Stimulated activated CD8-positive, alpha-beta memory T cell treated with anti-CD3 and anti-CD28 coated beads, Interleukin-12 subunit alpha, Interleukin-12 subunit beta, amount 100 ng/mL, for 24 hours (primary cell): ENCODE data around the gene MRAP.
"Not testable (repeated sequence)": the region's sequence is repeated elsewhere in the genome, so short reads cannot be mapped to it uniquely, and the experiment has no call there.

Experiments
- DNase-seq: peaks from one replicate; pipeline ENCODE4 v3.0.0-alpha.2; 2020; ENCODE audit errors: extremely low read depth

MRAP gene

DNA sequence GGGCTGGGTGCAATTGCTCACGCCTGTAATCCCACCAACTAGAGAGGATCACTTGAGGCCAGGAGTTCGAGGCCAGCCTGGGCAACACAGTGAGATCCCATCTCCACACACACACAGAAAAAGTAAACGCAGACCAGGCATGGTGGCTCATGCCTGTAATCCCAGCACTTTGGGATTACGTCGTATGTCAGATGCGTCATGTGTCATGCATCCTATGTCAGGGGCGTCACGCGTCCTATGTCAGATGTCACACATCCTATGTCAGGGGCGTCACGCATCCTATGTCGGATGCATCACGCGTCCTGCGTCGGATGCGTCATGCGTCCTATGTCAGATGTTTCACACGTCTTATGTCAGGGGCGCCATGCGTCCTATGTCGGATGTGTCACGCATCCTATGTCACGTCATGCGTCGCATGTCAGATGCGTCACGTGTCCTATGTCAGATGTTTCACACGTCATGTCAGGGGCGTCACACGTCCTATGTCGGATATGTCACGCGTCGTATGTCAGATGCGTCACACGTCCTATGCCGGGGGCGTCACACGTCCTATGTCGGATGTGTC, 1.5 kb downstream of the MRAP start:
- DNase-seq, result no peak

DNA sequence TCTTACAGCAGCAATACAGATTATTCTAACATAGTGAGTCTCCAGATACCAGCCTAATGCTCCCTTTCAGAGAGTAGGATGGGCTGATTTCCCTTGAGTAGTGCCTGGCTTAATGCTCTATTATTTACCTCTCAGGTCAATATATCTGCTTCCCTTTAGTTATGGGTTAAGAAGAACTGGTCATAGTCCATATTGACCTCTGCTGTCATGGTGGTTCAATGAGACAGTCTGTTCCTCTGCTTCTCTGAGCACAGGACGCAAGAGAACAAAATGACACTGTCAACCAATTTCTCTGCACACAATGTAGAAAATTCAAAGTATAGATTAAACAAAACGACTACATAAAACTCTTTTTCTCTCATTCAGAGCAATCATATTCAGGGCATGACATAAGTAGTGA, 2.9 kb downstream of the MRAP start:
- DNase-seq, result no peak

DNA sequence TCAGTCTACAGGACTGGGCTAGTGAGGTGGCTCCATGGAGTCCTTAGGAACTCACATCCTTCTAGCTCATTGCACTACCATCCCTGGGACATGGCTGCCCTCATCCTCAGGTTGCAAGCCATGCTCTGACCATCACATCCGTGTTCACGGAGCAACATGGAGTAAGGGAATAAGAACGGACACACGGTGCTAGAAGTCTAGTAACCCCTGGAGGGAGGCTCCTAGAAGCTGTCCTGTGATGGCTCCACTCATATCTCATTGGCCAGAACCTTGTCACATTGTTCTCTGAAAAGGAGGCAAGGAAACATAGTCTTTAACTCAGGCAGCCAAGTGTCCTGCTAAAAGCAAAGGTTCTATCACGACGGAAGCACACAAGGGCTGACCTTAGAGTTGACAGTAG, 3.9 kb downstream of the MRAP start:
- no peak for DNase-seq

DNA sequence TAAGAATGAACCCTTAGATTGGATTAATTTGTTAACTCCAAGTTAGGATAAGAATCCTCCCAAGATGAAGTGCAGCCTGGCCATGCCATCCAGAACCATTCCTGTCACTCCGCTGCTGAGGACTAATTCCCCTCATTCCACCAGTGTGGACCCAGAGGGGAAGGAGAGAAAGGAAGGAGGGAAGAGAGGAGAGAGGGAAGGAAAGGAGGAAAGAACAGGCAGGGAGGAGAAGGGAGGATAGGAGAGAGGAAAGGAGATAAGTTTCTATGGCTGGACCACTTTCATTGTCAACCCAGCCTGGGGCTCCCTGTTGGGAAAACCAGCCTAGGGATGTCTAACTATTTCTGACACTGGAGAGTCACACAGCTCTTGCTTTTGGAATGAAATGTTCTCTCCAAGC, 4.7 kb downstream of the MRAP start:
- no peak for DNase-seq

DNA sequence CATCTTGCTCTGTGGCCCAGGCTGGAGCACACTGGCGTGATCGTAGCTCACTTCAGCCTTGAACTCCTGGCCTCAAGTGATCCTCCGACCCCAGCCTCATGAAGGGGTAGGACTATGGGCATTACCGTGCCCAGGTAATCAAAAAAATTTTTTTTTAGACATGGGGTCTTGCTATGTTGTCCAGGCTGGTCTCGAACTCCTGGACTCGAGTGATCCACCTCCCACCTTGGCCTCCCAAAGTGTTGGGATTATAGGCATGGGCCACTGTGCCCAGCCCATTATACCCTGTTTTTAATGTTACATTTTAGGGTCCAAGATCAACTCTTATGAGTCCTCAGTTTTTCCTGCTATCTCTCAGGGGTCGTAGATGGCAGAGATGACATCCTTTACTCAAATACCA, 6.3 kb downstream of the MRAP start:
- no peak for DNase-seq

DNA sequence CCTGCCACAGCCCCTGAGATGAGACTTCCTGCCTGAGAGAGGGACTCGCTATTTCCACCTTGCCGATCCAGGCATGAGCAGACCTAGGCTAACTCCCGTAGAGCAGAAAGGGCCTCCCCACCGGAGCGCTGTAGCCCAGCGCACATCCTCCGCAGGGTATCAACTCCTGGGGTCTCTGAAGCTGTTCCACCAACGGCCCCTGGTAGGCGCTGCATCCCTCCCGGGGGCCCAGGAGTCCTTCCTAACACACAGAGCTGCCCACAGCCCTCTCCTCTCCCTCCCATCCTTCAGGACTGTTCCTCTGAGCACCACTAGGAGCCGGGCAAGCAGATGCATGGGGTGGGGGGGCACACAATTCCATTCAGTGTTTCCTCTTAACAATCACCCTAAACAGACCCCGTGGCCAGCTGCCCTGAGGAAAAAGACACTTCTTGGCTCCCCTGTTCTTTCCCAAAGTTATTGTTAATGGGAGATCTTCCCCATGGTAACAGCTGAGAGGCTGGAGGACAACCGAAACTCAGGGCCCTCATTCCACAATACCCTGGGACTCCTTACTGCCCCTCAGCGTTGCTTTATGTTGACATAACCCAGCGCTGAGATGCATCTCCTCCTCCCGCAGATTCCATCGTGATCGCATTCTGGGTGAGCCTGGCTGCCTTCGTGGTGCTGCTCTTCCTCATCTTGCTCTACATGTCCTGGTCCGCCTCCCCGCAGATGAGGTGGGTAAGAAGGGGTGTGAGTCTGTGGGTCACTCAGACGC, 7.5 kb downstream of the MRAP start:
- DNase-seq, result no peak

DNA sequence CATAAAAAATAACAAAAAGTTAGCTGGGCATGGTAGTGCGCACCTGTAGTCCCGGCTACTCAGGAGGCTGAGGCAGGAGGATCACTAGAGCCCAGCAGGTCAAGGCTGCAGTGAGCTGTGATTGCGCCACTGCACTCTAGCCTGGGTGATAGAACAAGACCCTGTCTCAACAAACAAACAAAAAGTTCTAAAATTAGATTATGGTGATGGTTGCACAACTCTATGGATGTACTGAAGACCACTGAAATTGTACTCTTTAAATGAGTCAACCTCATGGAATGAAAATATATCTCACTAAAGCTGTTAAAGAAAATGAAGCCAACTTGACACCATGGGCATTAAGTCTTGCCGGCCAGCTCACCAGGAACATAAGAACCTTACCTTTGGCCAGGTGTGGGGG, 9.1 kb downstream of the MRAP start:
- no peak for DNase-seq

DNA sequence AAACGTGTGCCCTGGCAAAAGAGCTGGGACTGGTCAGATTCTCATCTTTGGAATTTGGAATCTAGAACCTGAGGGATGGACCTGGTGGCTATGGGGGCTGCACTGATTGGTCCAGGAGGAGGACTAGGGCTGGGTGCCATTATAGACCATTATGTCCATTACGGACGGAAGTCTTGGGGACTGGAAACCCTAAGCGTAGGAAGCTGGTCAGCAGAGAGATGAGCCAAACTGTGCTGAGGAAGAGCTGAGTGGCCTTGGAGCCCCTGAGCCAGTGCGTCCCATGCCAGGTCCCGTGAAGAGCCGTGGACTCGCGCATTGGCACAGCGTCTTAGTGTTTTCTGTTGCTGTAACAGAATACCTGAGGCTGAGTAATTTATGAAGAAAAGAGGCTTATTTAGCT, 10.0 kb downstream of the MRAP start:
- DNase-seq, result no peak

DNA sequence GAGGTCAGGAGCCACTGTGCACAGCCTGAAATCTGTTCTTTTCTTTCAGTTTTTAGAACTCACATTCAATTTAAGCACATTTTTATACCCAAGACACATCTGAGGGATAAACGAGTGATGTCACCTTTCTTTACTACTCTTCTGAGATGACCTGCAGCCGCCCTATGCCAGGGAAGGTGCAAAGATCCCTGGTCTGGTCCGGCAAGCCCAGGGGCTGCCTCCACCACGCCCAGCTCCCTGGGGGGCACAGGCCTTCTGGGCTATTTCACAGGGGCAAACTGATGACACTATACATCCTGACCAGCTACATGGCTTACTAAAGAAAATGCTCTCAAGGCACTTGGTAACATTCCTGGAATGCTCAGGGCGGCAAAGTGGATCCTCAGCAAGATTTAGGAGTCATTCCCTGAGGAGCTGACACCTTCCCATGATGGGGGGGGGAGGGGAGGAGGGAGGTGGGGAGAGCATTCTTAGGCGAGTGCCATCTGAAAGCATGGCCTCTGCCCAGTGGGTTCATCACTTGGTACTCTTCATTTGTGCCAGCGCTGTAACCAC, 11.3 kb downstream of the MRAP start:
- DNase-seq, result no peak

DNA sequence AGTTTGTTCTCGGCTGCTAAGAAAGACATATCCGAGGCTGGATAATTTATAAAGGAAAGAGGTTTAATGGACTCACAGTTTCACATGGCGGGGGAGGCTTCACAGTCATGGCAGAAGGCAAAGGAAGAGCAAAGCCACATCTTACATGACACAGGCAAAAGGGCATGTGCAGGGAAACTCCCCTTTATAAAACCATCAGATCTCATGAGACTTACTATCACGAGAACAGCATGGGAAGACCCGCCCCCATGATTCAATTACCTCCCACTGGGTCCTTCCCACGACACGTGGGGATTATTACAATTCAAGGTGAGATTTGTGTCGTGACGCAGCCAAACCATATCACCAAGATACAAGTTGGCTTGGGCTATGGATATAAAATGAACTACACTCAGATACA, 12.3 kb downstream of the MRAP start:
- not testable (repeated sequence) for DNase-seq

DNA sequence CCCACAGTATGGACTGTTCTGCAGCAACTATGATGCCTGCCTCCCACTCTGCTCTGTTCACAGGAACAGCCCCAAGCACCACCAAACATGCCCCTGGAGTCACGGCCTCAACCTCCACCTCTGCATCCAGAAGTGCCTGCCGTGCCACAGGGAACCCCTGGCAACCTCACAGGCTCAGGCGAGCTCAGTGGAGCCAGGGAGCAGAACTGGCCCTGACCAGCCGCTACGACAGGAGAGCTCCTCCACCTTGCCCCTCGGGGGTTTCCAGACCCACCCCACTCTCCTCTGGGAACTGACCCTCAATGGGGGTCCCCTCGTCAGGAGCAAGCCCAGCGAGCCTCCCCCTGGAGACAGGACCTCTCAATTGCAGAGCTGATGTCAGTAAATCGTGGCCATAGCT, 13.0 kb downstream of the MRAP start:
- no peak for DNase-seq

DNA sequence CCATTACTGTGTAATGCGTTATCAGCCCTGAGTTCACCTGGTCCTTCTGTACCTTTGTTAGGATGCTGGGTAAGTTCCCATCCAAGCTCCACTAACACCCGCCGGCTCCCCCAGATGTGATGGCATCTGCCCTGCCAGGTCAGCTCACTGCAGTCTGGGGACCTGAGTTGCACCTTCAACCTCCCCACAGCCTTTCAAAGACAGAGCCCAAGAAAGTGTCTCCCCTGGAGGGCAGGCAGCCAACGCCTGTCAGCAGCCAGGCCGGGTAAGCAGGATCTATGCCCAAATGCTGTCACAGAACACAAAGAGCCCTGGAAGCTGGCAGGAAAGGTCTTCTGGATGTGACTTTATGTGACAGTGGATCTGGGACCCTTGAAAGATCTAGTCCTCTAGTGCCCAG, 13.7 kb downstream of the MRAP start:
- no peak for DNase-seq

DNA sequence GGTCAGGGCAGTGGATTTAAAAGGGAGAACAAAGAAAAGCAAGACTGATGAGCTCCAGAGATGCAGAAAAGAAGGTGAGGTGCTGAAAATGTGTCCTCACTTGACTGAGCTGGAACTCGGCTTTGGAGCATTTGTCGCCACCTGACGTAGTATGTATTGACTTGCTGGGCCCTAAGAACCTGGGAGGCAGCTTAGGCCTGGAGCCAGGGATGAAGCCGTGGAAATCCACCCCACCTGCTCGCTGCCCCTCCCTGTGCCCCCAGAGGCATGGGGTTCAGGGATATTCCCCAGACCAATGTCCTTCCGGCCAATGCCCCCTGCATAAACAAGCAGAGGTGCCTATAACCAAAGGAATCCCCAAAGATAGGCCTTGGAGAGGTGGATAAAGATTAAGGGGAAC, 14.3 kb downstream of the MRAP start:
- no peak for DNase-seq

DNA sequence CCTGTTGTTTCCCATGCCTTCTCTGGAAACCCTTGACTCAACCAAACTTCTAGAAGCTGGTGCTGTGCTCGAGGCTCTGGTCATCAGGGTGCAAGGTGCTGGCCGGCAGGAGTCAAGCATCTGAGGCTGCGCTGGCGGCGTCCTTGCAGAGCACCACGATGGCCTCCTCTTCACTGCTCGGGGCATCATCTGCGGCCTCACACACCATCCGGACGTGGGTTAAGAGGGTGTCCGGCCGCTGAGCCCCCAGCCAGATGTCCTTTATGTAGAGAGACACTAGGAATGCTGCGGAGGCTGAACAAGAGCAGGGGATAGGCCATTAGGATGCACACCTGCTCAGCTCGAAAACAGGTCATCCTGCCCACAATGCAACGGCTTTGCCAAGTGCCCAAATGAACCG, 16.2 kb downstream of the MRAP start:
- DNase-seq, result no peak

DNA sequence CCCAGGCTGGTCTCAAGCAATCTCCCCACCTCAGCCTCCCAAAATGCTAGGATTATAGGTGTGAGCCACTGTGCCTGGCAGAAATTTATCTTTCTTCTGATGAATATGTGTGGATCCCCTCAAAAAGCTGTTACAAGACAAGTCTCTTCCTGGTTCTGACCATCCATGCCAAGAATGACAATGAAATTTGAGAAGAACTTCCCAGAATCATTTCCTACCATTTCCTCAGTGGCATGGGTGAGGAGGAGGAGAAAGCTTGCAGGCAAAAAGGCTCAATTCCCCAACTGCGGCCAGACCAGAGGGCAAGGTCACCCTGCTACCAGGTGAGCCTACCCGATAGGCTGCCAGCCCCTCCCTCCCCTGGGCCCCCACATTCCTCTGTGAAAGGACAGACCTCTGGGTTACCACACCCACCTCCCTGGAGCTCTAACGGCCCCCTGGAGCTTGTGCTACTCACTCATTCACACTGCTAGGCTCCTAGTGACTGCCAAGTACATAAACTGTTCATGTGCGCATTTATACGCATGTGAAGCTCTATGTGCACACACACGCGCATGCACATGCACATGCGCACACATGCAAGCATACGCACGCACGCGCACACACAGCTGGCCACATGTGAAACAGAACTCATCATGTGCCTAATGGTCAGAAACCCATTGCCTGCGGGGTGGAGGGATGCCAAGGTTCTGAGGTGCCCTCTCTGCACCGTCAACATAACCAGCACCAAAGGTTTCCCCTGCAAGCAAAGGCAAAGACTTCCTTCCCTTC, 17.0 kb downstream of the MRAP start:
- no peak for DNase-seq

DNA sequence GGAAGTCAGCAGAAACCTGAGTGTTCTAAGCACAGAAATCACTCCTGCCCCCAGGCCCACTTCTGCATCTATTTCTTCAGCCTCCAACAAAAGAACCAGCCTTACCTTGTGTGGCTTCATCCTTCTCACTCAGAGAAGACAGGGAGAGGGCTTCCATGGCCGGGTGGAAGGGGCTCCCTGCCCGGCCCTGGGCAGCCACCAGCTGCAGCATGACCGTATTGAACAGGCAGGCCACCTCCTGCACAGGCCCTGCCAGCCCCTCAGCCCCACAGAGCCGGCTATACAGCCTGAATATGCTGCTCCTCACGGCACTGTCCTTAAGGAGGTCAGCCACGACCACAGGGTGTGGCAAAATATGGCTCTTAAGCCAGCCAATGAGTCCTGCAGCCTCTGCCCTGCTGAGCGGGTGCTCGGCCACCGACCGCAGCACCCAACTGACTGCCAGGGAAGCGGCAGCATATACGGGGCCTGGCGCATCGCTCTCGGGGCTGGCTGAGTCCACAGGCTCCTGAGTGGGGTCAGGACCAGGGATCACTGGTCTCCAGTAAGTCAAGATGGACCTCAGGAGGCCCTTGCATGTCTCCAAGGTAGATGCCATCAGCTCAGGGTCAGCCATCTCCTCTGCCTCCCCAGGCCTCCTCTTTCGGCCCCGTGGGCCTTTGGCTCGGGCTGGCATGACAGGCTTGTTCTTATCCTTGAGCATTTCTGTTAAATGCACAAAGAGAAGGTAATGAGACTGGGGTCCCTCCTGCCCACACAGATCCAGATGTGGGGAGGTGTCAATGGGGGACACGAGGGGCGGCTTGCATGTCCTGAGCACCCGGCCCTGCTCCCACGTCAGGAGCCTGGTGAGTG, 17.9 kb downstream of the MRAP start:
- DNase-seq, result no peak

DNA sequence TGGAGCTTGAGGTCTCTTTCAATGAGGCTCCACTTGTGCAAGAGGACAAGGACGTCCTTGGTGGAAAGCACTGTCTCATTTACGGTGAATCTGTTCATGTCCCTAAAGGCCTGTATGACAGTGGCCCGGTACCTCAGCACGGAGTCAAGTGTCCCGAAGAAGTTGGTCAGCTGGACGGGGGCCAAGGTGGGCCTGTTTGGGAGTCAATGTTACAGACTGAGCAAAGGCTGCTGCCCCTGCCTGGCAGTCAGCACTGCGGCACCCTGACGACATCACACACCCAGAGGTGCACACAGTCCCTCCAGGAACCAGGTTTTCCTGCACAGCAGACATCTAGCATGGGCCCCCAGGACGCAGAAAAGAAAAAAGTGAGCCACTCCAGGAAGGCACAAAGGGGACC, 19.1 kb downstream of the MRAP start:
- DNase-seq, result no peak

DNA sequence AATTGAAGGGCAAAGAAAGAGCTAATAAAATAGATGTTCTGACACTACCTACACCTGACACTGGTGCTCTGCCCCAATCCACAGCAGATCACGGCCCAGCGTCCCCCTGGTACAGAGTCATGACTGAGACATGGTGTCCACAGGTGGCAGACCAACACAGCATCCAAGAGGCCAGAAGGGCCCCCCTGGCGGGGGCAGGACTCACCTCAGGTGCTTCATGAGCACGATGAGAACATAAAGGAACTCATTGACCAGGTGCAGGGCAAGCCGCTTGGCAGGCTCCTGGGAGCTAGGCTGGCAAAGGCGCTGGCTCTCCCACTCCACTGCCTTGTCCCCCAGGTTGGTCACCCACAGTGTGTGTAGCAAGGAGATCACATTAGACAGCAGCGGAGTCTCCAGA, 20.4 kb downstream of the MRAP start:
- no peak for DNase-seq

DNA sequence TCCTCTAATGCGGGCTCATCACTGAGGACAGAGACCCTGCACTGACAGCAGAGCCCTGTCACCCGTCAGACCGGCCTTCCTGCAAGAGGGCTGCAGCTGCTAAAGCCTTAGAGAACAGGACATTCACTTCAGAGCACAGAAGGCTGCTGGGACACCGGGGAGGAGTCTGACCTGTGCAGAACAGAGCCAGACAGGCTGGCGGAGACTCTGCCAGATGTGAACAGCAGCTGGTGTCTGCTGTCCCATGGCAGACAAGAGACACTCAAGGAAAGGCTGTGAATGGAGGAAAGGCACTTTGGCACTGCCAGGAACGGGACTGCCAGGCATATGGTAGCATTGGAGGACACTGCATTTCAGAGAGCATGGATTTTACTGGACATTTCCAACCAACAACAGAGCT, 21.4 kb downstream of the MRAP start:
- no peak for DNase-seq

DNA sequence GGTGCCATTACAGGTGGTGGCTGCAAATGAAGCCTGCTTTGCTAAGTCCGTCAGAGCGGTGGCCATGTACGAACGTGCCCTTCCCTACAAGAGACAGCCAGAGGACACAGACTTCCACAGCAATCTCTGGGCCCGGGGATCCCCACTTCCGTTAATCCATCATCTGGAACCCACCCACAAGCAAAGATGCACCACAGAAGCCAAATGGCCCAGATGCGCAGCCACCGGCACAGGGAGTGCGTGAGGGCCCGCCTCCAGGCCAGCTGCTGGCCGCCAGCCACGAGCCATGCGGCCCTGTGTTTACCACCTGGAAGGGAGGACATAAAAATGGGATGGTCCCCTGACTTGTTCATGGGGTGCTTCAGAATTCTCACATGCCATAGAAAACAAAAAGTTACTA, 22.1 kb downstream of the MRAP start:
- no peak for DNase-seq

DNA sequence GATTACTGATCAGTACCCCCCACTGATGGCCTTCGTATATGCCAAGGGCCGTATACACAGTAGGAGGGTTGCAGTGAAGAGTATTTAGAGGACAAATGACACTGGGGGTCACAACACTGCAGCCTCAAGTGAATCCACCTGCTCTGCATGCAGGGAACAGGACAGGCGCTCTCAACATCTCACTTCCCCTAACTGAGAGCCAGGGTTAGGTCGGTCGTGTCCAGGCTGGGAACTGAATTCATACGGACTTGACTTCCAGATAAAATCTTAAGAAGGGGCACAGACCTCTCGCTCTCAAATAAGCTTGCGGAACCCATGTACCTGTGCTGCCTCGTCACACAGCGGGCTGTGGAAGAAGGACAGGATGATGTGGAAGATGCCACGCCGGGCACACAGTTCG, 22.8 kb downstream of the MRAP start:
- no peak for DNase-seq

DNA sequence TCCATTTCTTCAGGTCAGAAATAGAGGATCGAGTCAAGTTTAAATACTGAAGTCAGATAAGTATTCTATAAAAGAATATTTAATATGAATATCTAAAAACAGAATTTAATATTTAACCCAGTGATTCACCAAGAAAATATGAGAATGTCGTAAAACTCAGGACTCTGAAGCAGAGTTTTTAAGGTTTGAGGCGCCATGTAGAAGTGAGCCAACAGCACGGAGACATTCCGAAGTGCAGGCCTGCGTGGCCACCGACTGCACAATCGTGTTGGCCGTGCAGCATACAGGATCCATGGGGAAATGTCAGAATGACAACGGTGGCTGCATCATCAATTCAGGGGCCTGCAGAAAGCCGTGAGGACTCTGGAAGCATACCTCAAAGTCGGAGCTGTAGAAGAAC, 23.4 kb downstream of the MRAP start:
- no peak for DNase-seq
